Neural progenitor cell (in vitro differentiated cells): ENCODE measurements around the gene FAM193B. TPM values are rescaled to one million over a fixed set of nuclear protein-coding genes. Genes with fewer than 3 reads are reported as not detected.
A peak's percentile ranks its signal among the peaks of the same experiment; 100 is the strongest.

ENCODE experiments used
- DNase-seq: peaks from one replicate; pipeline ENCODE4 v3.0.0-alpha.2; 2016; ENCODE audit warnings: low spot score
- H2AFZ ChIP-seq: fragments of 200-600 bp; sonication (generic); replicated peaks from 2 replicates; pipeline ENCODE4 v1.6.1; 2016; ENCODE audit warnings: antibody characterized with exemption
- H3F3A ChIP-seq: fragments of 200-600 bp; sonication (generic); 2 replicates; pipeline ENCODE4 v1.6.1; 2016; ENCODE audit warnings: antibody characterized with exemption, low read depth
- H3K27ac ChIP-seq: fragments of 200-600 bp; sonication (generic); 2 replicates; pipeline ENCODE4 v1.5.1; 2016; ENCODE audit warnings: mild to moderate bottlenecking
- H3K27me3 ChIP-seq: fragments of 200-600 bp; sonication (generic); 2 replicates; pipeline ENCODE4 v1.6.1; 2016; ENCODE audit warnings: mild to moderate bottlenecking, moderate library complexity
- H3K36me3 ChIP-seq: fragments of 200-600 bp; sonication (generic); 2 replicates; pipeline ENCODE4 v1.5.1; 2016
- H3K4me1 ChIP-seq: fragments of 200-600 bp; sonication (generic); 2 replicates; pipeline ENCODE4 v1.6.1; 2016; ENCODE audit warnings: mixed run types
- H3K4me2 ChIP-seq: fragments of 200-600 bp; sonication (generic); 2 replicates; pipeline ENCODE4 v1.6.1; 2016
- H3K4me3 ChIP-seq: fragments of 200-600 bp; sonication (generic); 2 replicates; pipeline ENCODE4 v1.5.1; 2016
- H3K79me2 ChIP-seq: fragments of 200-600 bp; sonication (generic); 2 replicates; pipeline ENCODE4 v1.6.1; 2016; ENCODE audit warnings: low read depth
- H3K9ac ChIP-seq: fragments of 200-600 bp; sonication (generic); 2 replicates; pipeline ENCODE4 v1.6.1; 2016
- H3K9me3 ChIP-seq: fragments of 200-600 bp; sonication (generic); 2 replicates; pipeline ENCODE4 v1.5.1; 2016; ENCODE audit warnings: low read depth
- H4K20me1 ChIP-seq: fragments of 200-600 bp; sonication (generic); 2 replicates; pipeline ENCODE4 v1.6.1; 2016; ENCODE audit warnings: low read depth
- H3K27ac Mint-ChIP-seq: 3 replicates; pipeline ENCODE4 v1.8.0; 2021; ENCODE audit warnings: mixed read lengths
- H3K27me3 Mint-ChIP-seq: 2 replicates; pipeline ENCODE4 v1.8.0; 2022; ENCODE audit warnings: low read depth, mild to moderate bottlenecking, inconsistent platforms, moderate library complexity, mixed read lengths; ENCODE audit not compliant: insufficient read depth
- H3K36me3 Mint-ChIP-seq: 3 replicates; pipeline ENCODE4 v1.8.0; 2021; ENCODE audit warnings: mixed read lengths
- H3K4me1 Mint-ChIP-seq: 3 replicates; pipeline ENCODE4 v1.8.0; 2021; ENCODE audit warnings: mixed read lengths
- H3K4me3 Mint-ChIP-seq: 3 replicates; pipeline ENCODE4 v1.8.0; 2021; ENCODE audit warnings: mild to moderate bottlenecking, moderate library complexity, mixed read lengths
- H3K9me3 Mint-ChIP-seq: 3 replicates; pipeline ENCODE4 v1.8.0; 2020; ENCODE audit warnings: mixed read lengths
- EZH2 ChIP-seq: fragments of 200-600 bp; sonication (generic); IDR thresholded peaks from 2 replicates; pipeline ENCODE4 v1.6.1; 2017; ENCODE audit warnings: antibody characterized with exemption, mild to moderate bottlenecking, moderate library complexity
- EZH2phosphoT487 ChIP-seq: fragments of 200-600 bp; sonication (generic); IDR thresholded peaks from 2 replicates; pipeline ENCODE4 v1.6.1; 2017; ENCODE audit warnings: antibody characterized with exemption
- total RNA-seq: library from RNA; depleted of rRNA; stranded (reverse); fragments of >200 nt; gene quantifications from 2 replicates; pipeline ENCODE4 v1.2.3, GENCODE V29; 2015; ENCODE audit warnings: low replicate concordance
- TF ChIP-seq, protein P1 (sequence below): fragments of 200-600 bp; sonication (generic); IDR thresholded peaks from 2 replicates; pipeline ENCODE4 v1.5.1; 2017; ENCODE audit warnings: antibody characterized with exemption, mild to moderate bottlenecking

Gene FAM193B
- total RNA-seq, 1 donor from 2014 or later: 42.5 TPM

GRCh38 chr5:177557796-177558195, 3.4 kb upstream of the FAM193B start:
- Histone ChIP-seq H3K27me3 (no peaks in the 10 kb centered on the region), H3K79me2 (peaks cover 14% of the 10 kb centered on the region), H3K36me3 (no peaks in the 10 kb centered on the region), H3K4me1 (peaks cover 8% of the 10 kb centered on the region), H3K9me3 (no peaks in the 10 kb centered on the region), H3K27ac (no peak overlapping the region), H3F3A (peaks cover 11% of the 10 kb centered on the region), H2AFZ (no peak overlapping the region), H3K9ac (no peak overlapping the region), H3K4me3 (no peak overlapping the region), H3K4me2 (no peak overlapping the region), H4K20me1 (peaks cover 11% of the 10 kb centered on the region)
- H3K9me3 Mint-ChIP-seq: peaks cover 18% of the 10 kb centered on the region
- peaks cover 2% of the 10 kb centered on the region for H3K27me3 Mint-ChIP-seq
- TF ChIP-seq EZH2phosphoT487 (no peak), EZH2 (no peak)
- TF ChIP-seq, protein P1, sequence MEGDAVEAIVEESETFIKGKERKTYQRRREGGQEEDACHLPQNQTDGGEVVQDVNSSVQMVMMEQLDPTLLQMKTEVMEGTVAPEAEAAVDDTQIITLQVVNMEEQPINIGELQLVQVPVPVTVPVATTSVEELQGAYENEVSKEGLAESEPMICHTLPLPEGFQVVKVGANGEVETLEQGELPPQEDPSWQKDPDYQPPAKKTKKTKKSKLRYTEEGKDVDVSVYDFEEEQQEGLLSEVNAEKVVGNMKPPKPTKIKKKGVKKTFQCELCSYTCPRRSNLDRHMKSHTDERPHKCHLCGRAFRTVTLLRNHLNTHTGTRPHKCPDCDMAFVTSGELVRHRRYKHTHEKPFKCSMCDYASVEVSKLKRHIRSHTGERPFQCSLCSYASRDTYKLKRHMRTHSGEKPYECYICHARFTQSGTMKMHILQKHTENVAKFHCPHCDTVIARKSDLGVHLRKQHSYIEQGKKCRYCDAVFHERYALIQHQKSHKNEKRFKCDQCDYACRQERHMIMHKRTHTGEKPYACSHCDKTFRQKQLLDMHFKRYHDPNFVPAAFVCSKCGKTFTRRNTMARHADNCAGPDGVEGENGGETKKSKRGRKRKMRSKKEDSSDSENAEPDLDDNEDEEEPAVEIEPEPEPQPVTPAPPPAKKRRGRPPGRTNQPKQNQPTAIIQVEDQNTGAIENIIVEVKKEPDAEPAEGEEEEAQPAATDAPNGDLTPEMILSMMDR: no peak
- no peak for DNase-seq
- H3K4me1 Mint-ChIP-seq: peaks cover 17% of the 10 kb centered on the region
- H3K36me3 Mint-ChIP-seq: no peaks in the 10 kb centered on the region
- no peak overlapping the region for H3K27ac Mint-ChIP-seq
- H3K4me3 Mint-ChIP-seq: no peak overlapping the region

DNA sequence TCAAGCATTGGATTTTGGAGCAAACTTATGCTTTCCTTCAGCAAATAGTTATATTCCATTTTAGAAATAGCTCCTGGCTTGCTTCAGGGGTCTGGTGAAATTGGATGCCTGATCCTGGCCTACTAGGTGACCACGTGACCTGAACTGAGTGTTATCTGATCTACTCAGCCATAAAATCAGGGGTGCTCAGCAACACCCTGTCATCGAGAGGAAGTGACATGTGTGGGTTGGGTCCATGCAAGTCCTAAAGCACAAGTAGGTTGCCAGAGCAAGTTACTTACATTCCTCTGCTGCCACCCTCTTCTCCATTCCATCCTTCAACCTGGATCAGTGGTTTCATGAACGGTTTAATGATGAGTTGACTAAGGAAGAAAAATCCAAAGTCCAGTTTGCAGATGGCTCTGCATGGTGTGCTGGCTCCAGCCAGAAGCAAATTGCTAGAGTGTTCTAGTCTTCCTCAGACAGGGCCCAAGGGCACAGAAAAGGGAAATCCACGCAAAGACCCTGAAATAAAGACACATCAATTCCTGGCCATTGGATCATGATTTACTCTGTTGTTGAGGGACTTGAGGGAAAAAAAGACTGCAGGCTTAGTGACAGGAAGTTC, 2.8 kb upstream of the FAM193B start:
- DNase-seq: no peak

GRCh38 chr5:177555665-177556064, 1.3 kb upstream of the FAM193B start:
- Histone ChIP-seq H3K4me3 (no peak overlapping the region), H3K27me3 (no peaks in the 10 kb centered on the region), H3K9ac (no peak overlapping the region), H3K79me2 (peaks cover 35% of the 10 kb centered on the region), H2AFZ (no peak overlapping the region), H3K36me3 (no peaks in the 10 kb centered on the region), H3K9me3 (no peaks in the 10 kb centered on the region), H3K4me2 (no peak overlapping the region), H3K27ac (no peak overlapping the region), H3K4me1 (peaks cover 12% of the 10 kb centered on the region), H3F3A (peaks cover 11% of the 10 kb centered on the region), H4K20me1 (peaks cover 33% of the 10 kb centered on the region)
- Mint-ChIP-seq H3K4me1 (peaks cover 24% of the 10 kb centered on the region), H3K36me3 (peaks cover 3% of the 10 kb centered on the region), H3K4me3 (peak overlapping the region; percentile 84), H3K27me3 (peaks cover 2% of the 10 kb centered on the region), H3K9me3 (peaks cover 6% of the 10 kb centered on the region), H3K27ac (no peak overlapping the region)
- DNase-seq: no peak
- TF ChIP-seq EZH2phosphoT487 (no peak), EZH2 (no peak)
- TF ChIP-seq, protein P1: no peak

More for the DNA sequence above, 2.8 kb upstream of the FAM193B start:
- Histone ChIP-seq H3K27ac (no peak overlapping the region), H3K36me3 (no peaks in the 10 kb centered on the region), H3K79me2 (peaks cover 20% of the 10 kb centered on the region), H3K4me2 (no peak overlapping the region), H3K4me3 (no peak overlapping the region), H3K9ac (no peak overlapping the region), H3K9me3 (no peaks in the 10 kb centered on the region), H2AFZ (no peak overlapping the region), H4K20me1 (peaks cover 18% of the 10 kb centered on the region), H3K27me3 (no peaks in the 10 kb centered on the region), H3F3A (peaks cover 11% of the 10 kb centered on the region), H3K4me1 (peaks cover 12% of the 10 kb centered on the region)
- Mint-ChIP-seq H3K36me3 (no peaks in the 10 kb centered on the region), H3K4me1 (peaks cover 22% of the 10 kb centered on the region), H3K27me3 (peaks cover 2% of the 10 kb centered on the region), H3K9me3 (peaks cover 13% of the 10 kb centered on the region), H3K27ac (no peak overlapping the region), H3K4me3 (no peak overlapping the region)
- TF ChIP-seq, protein P1: no peak
- no peak for TF ChIP-seq EZH2
- no peak for TF ChIP-seq EZH2phosphoT487
